Esophagus squamous epithelium (tissue), 5 donors: Measurements from ENCODE around the gene ZNF644. TPM values are rescaled to one million over a fixed set of nuclear protein-coding genes. Genes with fewer than 3 reads are reported as not detected.
"Not testable (repeated sequence)": the region's sequence is repeated elsewhere in the genome, so short reads cannot be mapped to it uniquely, and the experiment has no call there.

ENCODE experiments used
- DNase-seq: peaks from one replicate; lab custom pipeline; 2025; lab: John Stamatoyannopoulos, UW
- H3K27ac ChIP-seq, 4 donors: fragments of 200-600 bp; sonication (generic); one replicate each; pipeline ENCODE4 v1.5.1; 2016 to 2019; ENCODE audit warnings: mild to moderate bottlenecking in 1 of 4
- H3K27me3 ChIP-seq, 4 donors: fragments of 200-600 bp; sonication (generic); 1 replicate in 3 of 4; 2 replicates in 1 of 4; pipeline versions ENCODE4 v1.5.1 to v1.6.0; 2017 to 2021; ENCODE audit warnings: antibody characterized with exemption in 1 of 4
- H3K36me3 ChIP-seq, 3 donors: fragments of 200-600 bp; sonication (generic); one replicate each; pipeline ENCODE4 v1.5.1; 2016 to 2019
- H3K4me1 ChIP-seq, 3 donors: fragments of 200-600 bp; sonication (generic); one replicate each; pipeline ENCODE4 v1.5.1; 2017 to 2019
- H3K4me3 ChIP-seq, 4 donors: fragments of 200-600 bp; sonication (generic); 1 replicate in 3 of 4; 2 replicates in 1 of 4; pipeline ENCODE4 v1.5.1; 2016 to 2019; ENCODE audit warnings: mild to moderate bottlenecking in 2 of 4, moderate library complexity in 1 of 4
- H3K9me3 ChIP-seq, 3 donors: fragments of 200-600 bp; sonication (generic); one replicate each; pipeline ENCODE4 v1.5.1; 2016 to 2019
- CTCF ChIP-seq, 6 experiments: fragments of 450-650 bp in 4 of 6; fragments of 200-600 bp in 2 of 6; sonication (generic) in 2 of 6; IDR thresholded peaks; one replicate each; pipeline ENCODE4 v1.5.1; 2016 to 2019; ENCODE audit warnings: antibody characterized with exemption in 6 of 6, mild to moderate bottlenecking in 4 of 6, moderate library complexity in 4 of 6
- POLR2A ChIP-seq, 4 donors: fragments of 450-650 bp; IDR thresholded peaks; one replicate each; pipeline ENCODE4 v1.6.1; 2017; ENCODE audit warnings: antibody characterized with exemption in 4 of 4, mild to moderate bottlenecking in 4 of 4, moderate library complexity in 3 of 4
- WGBS, 2 donors: methylation state at CpG; one replicate each; pipeline ENCODE4 v1.1.5; 2018; 5-methylcytosine and 5-hydroxymethylcytosine counted together
- intact Hi-C: fragments of 100-400 bp; cut with DNase I; formaldehyde crosslinking; loops from one replicate; pipeline ENCODE4 v1.15.0; 2022
- total RNA-seq, 4 donors: library from RNA; depleted of rRNA; stranded (reverse); fragments of >200 nt; gene quantifications; one replicate each; pipeline ENCODE4 v1.1.0, GENCODE V29; 2016
- donor health status: DM: yes; HTN: yes; CAD: no.

Gene ZNF644
- total RNA-seq, result 10 to 100 TPM; 19.6 to 51.3 (median 31.5) TPM

- H3K9me3 ChIP-seq, result no peaks in the 10 kb centered on the region
- H3K36me3 ChIP-seq, result no peaks in the 10 kb centered on the region
- H3K27me3 ChIP-seq, result no peaks in the 10 kb centered on the region
- DNase-seq, result peak; percentile 64
- H3K27ac ChIP-seq, result peak within 1 kb of the TSS; percentile 97 to 100 (median 100)
- peak within 1 kb of the TSS; percentile 68 to 94 (median 92) for H3K4me3 ChIP-seq
- 0% methylated on average over 4 of the region's 70 CpGs; no CpG with 5 or more reads in 1 of the 2 donors for WGBS, 2 donors
- intact Hi-C loops, result no loop called here
- TF ChIP-seq POLR2A (IDR thresholded peaks at IDR 0.05) (peak in 3 of 4 donors; percentile 46 to 87 (median 80)), CTCF (IDR thresholded peaks at IDR 0.05) (no peak)
- peaks cover 4 to 52% (median 12%) of the 10 kb centered on the region in 3 donors for H3K4me1 ChIP-seq
Measured at GRCh38 chr1:91021686-91022517, at the start of gene ZNF644. Gene ZNF644 (minus strand): TSS chr1:91022035. CDS start chr1:90982353, 39,682 bp downstream.

GRCh38 chr1:91070298-91070697, 48.5 kb upstream of the ZNF644 start:
- Histone ChIP-seq H3K4me1 (peaks cover 0 to 4% (median 0%) of the 10 kb centered on the region in 3 donors), H3K9me3 (no peaks in the 10 kb centered on the region), H3K27me3 (no peaks in the 10 kb centered on the region), H3K4me3 (no peak overlapping the region), H3K36me3 (no peaks in the 10 kb centered on the region), H3K27ac (no peak overlapping the region)
- intact Hi-C loops, result no loop called here
- TF ChIP-seq CTCF (IDR thresholded peaks at IDR 0.05) (no peak), POLR2A (IDR thresholded peaks at IDR 0.05) (no peak)
- WGBS, 2 donors, result 12 to 22% methylated on average over 3 of the region's 3 CpGs
- DNase-seq, result no peak

GRCh38 chr1:91066538-91066937, 44.7 kb upstream of the ZNF644 start:
- Histone ChIP-seq H3K27me3 (no peaks in the 10 kb centered on the region), H3K4me3 (no peak overlapping the region), H3K9me3 (no peaks in the 10 kb centered on the region), H3K4me1 (peaks cover 0 to 4% (median 0%) of the 10 kb centered on the region in 3 donors), H3K36me3 (no peaks in the 10 kb centered on the region), H3K27ac (no peak overlapping the region)
- DNase-seq, result no peak
- intact Hi-C loops, result no loop called here
- WGBS, 2 donors, result 0 to 14% methylated on average over 1 of the region's 1 CpG
- TF ChIP-seq POLR2A (IDR thresholded peaks at IDR 0.05), result no peak
- no peak for TF ChIP-seq CTCF (IDR thresholded peaks at IDR 0.05)

GRCh38 chr1:91065337-91065736, 43.5 kb upstream of the ZNF644 start:
- H3K9me3 ChIP-seq, result no peaks in the 10 kb centered on the region
- no peak for DNase-seq
- intact Hi-C loops, result no loop called here
- H3K27ac ChIP-seq, result no peak overlapping the region
- WGBS, 2 donors, result 64 to 70% methylated on average over 4 of the region's 4 CpGs
- H3K27me3 ChIP-seq, result no peaks in the 10 kb centered on the region
- TF ChIP-seq CTCF (IDR thresholded peaks at IDR 0.05) (no peak), POLR2A (IDR thresholded peaks at IDR 0.05) (no peak)
- H3K4me3 ChIP-seq, result no peak overlapping the region
- no peaks in the 10 kb centered on the region for H3K4me1 ChIP-seq
- no peaks in the 10 kb centered on the region for H3K36me3 ChIP-seq

- WGBS, 2 donors, result 65 to 79% methylated on average over 5 of the region's 5 CpGs
- DNase-seq, H3K4me1 ChIP-seq, H3K27me3 ChIP-seq, intact Hi-C loops, H3K9me3 ChIP-seq, H3K27ac ChIP-seq, H3K36me3 ChIP-seq, H3K4me3 ChIP-seq: not testable (repeated sequence)
Measured at GRCh38 chr1:91063403-91063802, 41.6 kb upstream of the ZNF644 start.
